Measurements from ENCODE around the gene SPATS2.

The SPATS2 gene

GRCh38 chr12:49560695-49561094 is 193.4 kb downstream of the SPATS2 start:
- H3K4me3 ChIP-seq (ENCODE audit: low read depth, low read length): no peak overlapping the region
- TF ChIP-seq, protein P1, sequence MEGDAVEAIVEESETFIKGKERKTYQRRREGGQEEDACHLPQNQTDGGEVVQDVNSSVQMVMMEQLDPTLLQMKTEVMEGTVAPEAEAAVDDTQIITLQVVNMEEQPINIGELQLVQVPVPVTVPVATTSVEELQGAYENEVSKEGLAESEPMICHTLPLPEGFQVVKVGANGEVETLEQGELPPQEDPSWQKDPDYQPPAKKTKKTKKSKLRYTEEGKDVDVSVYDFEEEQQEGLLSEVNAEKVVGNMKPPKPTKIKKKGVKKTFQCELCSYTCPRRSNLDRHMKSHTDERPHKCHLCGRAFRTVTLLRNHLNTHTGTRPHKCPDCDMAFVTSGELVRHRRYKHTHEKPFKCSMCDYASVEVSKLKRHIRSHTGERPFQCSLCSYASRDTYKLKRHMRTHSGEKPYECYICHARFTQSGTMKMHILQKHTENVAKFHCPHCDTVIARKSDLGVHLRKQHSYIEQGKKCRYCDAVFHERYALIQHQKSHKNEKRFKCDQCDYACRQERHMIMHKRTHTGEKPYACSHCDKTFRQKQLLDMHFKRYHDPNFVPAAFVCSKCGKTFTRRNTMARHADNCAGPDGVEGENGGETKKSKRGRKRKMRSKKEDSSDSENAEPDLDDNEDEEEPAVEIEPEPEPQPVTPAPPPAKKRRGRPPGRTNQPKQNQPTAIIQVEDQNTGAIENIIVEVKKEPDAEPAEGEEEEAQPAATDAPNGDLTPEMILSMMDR (IDR thresholded peaks at IDR 0.05; ENCODE audit: borderline replicate concordance, insufficient read depth, low read depth, low read length): no peak

GRCh38 chr12:49562233-49562632 is 195.0 kb downstream of the SPATS2 start:
- no peak overlapping the region for H3K4me3 ChIP-seq (ENCODE audit: low read depth, low read length)
- TF ChIP-seq, protein P1 (IDR thresholded peaks at IDR 0.05; ENCODE audit: borderline replicate concordance, insufficient read depth, low read depth, low read length): no peak

- TF ChIP-seq, protein P1 (IDR thresholded peaks at IDR 0.05; ENCODE audit: borderline replicate concordance, insufficient read depth, low read depth, low read length): no peak
- H3K4me3 ChIP-seq (ENCODE audit: low read depth, low read length): no peak overlapping the region
These were observed 195.6 kb downstream of the SPATS2 start for GRCh38 chr12:49562831-49563230.

GRCh38 chr12:49563951-49564685 is 196.9 kb downstream of the SPATS2 start:
- TF ChIP-seq, protein P1 (IDR thresholded peaks at IDR 0.05; ENCODE audit: borderline replicate concordance, insufficient read depth, low read depth, low read length): no peak
- no peak overlapping the region for H3K4me3 ChIP-seq (ENCODE audit: low read depth, low read length)

GRCh38 chr12:49564686-49565405 is 197.6 kb downstream of the SPATS2 start:
- TF ChIP-seq, protein P1 (IDR thresholded peaks at IDR 0.05; ENCODE audit: borderline replicate concordance, insufficient read depth, low read depth, low read length): no peak
- no peak overlapping the region for H3K4me3 ChIP-seq (ENCODE audit: low read depth, low read length)

DNA sequence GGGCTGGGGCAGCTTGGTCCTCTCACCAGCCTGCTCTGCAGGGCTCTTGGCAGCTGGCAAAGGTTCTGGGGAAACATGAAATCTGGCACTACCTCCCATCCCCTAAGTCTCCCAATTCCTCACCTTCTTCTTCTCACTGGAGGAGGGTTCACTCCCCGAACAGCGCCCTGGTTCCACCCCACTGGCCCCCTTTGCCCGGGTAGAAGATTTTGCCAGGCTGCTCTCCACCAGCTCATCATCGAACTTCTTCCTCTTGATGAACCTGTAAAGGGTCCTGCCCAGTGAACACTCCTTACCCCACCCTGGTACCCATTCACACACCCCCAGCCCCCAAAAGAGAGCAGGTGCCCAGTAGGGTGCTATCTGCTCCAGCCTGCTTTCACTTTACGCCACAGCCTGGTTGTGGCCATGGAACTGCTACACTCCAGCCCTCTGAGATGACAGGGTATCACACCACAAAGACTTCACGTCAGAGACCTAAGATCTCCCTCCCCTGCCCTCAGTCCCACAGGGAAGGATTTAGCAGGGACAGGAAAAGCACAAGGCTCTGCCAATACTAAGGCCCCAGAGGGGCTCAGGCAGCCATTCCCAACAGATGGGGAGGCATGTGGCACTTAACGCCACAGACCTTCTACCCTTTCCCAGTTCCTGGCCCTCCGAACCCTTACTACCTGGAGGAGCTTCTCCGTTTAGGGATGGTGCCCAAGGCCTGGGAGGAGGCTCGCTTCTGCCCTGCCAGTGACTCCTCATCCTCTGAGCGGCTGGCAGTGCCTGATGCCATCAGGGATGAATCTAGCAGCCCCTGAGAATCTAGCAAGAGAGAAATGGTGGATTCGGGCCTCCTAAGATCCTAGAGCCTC is 198.4 kb downstream of the SPATS2 start:
- TF ChIP-seq, protein P1 (IDR thresholded peaks at IDR 0.05; ENCODE audit: borderline replicate concordance, insufficient read depth, low read depth, low read length): no peak
- H3K4me3 ChIP-seq (ENCODE audit: low read depth, low read length): no peak overlapping the region

All from GM12875 (cell line).